Suppressor macrophage (primary cell): ENCODE results near the gene ABCC4.
"Not testable (repeated sequence)": the region's sequence is repeated elsewhere in the genome, so short reads cannot be mapped to it uniquely, and the experiment has no call there.

Experiments
- DNase-seq, 4 experiments: peaks; one replicate each; pipeline ENCODE4 v3.0.0-alpha.2; 2020 to 2022

The ABCC4 gene

GRCh38 chr13:95229855-95230254, 71.4 kb downstream of the ABCC4 start:
- no peak for DNase-seq

GRCh38 chr13:95228130-95228529, 73.1 kb downstream of the ABCC4 start:
- no peak for DNase-seq

GRCh38 chr13:95226932-95227695, 74.1 kb downstream of the ABCC4 start:
- DNase-seq: peak; percentile 51 to 86 (median 67)

- no peak for DNase-seq
Measured at GRCh38 chr13:95226476-95226875, 74.8 kb downstream of the ABCC4 start.

GRCh38 chr13:95226050-95226449, 75.2 kb downstream of the ABCC4 start:
- DNase-seq: no peak

- DNase-seq: no peak
Measured at GRCh38 chr13:95224064-95224463, 77.2 kb downstream of the ABCC4 start.

- no peak for DNase-seq
Measured at GRCh38 chr13:95222733-95223018, 78.6 kb downstream of the ABCC4 start.

- no peak for DNase-seq
Measured at GRCh38 chr13:95221971-95222732, 79.1 kb downstream of the ABCC4 start.

- no peak for DNase-seq
Measured at GRCh38 chr13:95220611-95221010, 80.6 kb downstream of the ABCC4 start.

GRCh38 chr13:95217920-95218830, 83.1 kb downstream of the ABCC4 start:
- DNase-seq: no peak

- no peak for DNase-seq
Measured at GRCh38 chr13:95216182-95216581, 85.1 kb downstream of the ABCC4 start.

GRCh38 chr13:95212983-95213850, 88.0 kb downstream of the ABCC4 start:
- peak in 2 of 4 experiments; percentile 12 to 31 for DNase-seq

GRCh38 chr13:95209109-95209508, 92.1 kb downstream of the ABCC4 start:
- DNase-seq: no peak

GRCh38 chr13:95207769-95208366, 93.4 kb downstream of the ABCC4 start:
- no peak for DNase-seq

GRCh38 chr13:95206116-95206515, 95.1 kb downstream of the ABCC4 start:
- DNase-seq: no peak

GRCh38 chr13:95204231-95204765, 97.0 kb downstream of the ABCC4 start:
- peak; percentile 38 to 70 (median 56) for DNase-seq

- DNase-seq: no peak
Measured at GRCh38 chr13:95201814-95202651, 99.2 kb downstream of the ABCC4 start.

- DNase-seq: not testable (repeated sequence)
Measured at GRCh38 chr13:95200386-95200957, 100.8 kb downstream of the ABCC4 start.

- DNase-seq: no peak
Measured at GRCh38 chr13:95199896-95200295, 101.4 kb downstream of the ABCC4 start.

- not testable (repeated sequence) for DNase-seq
Measured at GRCh38 chr13:95198606-95199005, 102.6 kb downstream of the ABCC4 start.
